B cell (primary cell): Measurements from ENCODE around the gene PTX4.

Source experiments
- CTCF ChIP-seq: fragments of 200-600 bp; IDR thresholded peaks from one replicate; pipeline ENCODE4 v1.8.0; 2022; ENCODE audit warnings: antibody characterized with exemption, mild to moderate bottlenecking
- EZH2 ChIP-seq: IDR thresholded peaks from 2 replicates; pipeline ENCODE4 v1.6.1; 2012; ENCODE audit warnings: borderline replicate concordance, low read depth, mild to moderate bottlenecking, moderate library complexity, low read length; ENCODE audit not compliant: insufficient read depth, poor library complexity, severe bottlenecking

DNA sequence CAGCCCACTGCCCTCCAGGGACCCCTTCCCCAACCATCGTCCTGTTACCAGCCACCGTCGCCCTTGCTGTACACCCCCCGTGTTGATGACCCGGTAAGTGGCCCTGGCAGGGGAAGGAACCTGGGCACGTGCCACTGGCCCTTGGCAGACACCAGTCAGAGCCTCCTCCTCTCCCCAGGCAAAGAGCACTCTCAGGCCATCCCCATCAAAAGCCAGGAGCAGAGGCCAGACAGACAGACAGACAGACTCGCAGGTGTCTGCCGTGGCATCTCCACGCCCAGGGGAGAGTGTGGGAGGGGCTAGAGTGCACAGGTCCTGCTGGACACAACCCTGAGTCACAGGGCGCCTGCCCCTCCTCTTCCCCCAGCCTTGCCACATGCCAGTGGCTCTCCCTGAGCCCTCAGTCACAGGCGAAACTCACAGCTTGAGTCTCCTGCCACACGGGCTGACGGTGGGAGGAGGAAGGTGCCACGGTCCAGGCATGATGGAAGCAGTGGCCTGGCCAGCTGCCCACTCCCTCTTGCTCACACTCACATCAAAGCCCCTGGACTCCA, 21.7 kb downstream of the PTX4 start:
- no peak for TF ChIP-seq CTCF
- no peak for TF ChIP-seq EZH2
